GM19468 (cell line): ENCODE measurements around the gene TLX1.

ENCODE experiments used
- ATAC-seq: cut with Tn5 transposase; IDR thresholded peaks from one replicate; pipeline ENCODE4 v1.9.1; 2021; ENCODE audit warnings: mild to moderate bottlenecking, moderate library complexity, moderate number of reproducible peaks; ENCODE audit not compliant: unreplicated experiment; ENCODE audit errors: extremely low read depth

The TLX1 gene

GRCh38 chr10:101130984-101131961 is at the start of gene TLX1:
Gene TLX1, plus strand, starts transcription at chr10:101131300. Its CDS starts 242 bp downstream, at chr10:101131542.
- ATAC-seq: no peak

DNA sequence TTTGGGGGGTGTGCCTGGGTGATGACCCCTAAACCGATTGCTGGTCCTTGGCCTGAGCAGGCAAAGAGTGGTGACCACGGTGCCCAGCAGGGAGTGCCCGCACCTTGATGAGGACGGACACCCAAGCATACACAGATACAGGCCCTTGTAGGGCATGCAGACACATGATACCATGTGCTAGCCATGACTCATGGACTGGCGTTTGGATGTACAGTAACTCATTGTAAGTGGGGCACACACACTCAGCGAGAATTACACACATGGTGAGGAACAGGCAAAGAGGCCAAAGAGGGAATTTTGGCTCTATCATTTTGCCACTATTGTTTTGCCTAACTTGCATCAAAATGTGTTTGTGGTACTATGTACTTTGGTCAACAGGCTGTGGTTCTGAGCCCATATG is 45.3 kb upstream of the TLX1 start:
- ATAC-seq: no peak

DNA sequence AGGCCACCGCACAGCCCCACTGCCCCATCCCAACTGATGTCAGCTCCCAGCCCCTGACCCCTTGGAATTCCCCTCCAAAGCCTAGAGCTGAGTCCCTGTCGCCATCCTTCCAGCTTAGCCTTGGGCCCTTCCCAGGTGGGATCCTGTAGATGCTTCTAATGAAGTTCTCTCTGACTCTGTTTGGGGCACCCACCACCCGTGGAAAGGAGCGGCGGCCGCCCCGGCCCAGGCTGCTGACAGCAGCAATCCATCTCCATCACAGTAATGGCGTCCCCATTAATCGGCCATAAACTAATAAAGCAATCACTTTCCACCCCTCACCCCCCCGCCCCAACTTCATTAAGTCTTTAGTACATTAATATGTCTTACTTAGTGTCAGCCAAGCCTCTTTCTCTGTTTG is 43.7 kb upstream of the TLX1 start:
- no peak for ATAC-seq

GRCh38 chr10:101087965-101088364 is 43.1 kb upstream of the TLX1 start:
- no peak for ATAC-seq

DNA sequence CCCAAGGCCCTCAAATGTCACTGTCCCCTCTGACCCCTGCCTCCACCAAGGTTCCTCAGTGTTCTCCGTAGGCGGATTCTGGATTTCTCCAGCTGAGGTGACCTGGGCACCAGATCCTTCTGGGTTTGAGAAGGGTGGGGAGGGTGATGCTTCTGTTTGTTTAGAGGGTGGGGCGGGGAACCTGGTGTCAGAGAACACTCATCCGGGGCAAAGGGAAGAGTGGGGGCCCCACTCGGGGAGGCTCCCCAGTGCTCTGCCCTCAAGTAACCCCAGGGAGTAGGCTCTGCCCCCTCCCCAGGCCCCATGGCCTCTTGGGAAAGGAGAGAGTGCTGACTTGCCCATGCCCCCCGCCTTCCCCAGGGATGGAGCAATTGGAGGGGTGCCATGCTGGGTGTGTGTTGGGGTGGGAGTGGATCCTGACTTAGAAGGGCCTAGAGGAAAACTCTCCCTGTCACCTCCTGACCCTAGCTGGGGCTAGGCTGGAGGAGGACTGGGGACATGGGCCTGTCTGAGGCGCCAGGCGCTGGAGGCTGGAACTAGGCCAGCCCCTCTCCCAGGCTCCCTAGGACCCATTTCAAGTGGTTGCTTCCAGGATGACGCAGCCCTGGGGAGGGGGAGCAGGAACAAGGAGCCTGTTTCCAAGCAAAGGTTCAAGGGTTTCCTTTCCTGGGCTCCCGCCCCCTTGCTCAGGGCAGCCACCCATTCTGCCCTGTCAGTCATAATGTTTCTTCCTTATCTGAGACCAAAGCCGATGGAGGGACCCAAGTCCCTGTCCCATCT is 41.4 kb upstream of the TLX1 start:
- ATAC-seq: no peak

DNA sequence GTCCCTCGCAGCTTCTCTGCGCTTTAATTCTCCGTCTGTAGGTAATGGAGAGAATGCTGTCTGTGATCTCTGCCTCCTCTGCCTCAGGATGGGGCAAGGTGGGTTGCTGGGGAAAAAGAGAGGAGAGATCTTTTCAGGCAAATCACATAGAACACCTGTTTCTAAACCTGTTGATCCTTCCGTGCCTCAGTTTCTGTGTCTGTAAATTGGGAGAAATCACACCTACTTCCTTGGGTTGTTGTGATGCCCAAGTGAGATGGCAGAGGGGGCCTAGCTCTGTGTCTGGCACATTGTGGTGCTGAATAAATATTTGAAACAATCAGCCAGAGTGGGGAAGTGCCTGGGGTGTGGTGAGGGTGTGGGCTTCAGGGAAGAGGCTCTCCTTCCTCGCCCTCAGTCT is 40.5 kb upstream of the TLX1 start:
- no peak for ATAC-seq

- ATAC-seq: no peak
Observed at GRCh38 chr10:101091546-101092290, 39.4 kb upstream of the TLX1 start.

- no peak for ATAC-seq
Observed at GRCh38 chr10:101092881-101093354, 38.2 kb upstream of the TLX1 start.

DNA sequence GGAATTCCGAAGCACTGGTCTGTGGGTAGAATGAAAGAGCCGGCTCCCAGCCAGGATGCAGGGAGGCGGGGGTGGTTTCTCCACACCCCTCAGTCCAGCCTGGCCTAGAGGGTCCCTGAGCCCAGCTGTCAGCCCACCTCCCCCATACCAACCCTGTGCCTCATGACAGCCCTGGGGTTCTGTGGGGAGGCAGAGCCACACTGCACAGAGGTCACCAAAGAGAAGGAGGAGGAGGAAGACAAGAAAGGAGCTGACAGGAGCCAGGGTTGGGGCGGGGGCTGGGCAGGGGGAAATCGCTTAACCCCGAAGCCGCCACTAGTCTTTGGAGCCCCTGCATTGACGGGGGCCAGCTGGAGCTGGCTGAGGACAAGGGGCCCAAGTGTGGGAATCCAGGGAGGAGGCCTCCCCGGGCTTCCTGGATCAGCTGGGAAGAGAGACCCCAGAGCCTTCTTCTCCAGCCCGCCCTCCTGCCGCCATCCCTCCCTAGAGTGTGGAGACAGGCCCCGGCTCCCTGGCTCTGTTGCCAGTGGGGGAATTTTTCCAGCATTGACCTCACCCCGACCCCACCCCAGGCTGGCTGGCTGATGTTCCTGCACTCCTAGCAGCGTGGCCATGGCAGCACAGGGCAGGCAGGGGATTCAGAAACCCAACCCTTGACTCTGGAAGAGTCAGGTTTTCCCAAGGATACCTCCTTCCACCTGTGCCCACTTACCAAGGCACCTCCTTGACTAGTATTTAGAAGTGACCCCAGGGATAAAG is 36.8 kb upstream of the TLX1 start:
- no peak for ATAC-seq

- no peak for ATAC-seq
Observed at GRCh38 chr10:101095004-101095403, 36.1 kb upstream of the TLX1 start.

- no peak for ATAC-seq
Observed at GRCh38 chr10:101095550-101096213, 35.4 kb upstream of the TLX1 start.

- ATAC-seq: no peak
Observed at GRCh38 chr10:101096378-101096777, 34.7 kb upstream of the TLX1 start.

DNA sequence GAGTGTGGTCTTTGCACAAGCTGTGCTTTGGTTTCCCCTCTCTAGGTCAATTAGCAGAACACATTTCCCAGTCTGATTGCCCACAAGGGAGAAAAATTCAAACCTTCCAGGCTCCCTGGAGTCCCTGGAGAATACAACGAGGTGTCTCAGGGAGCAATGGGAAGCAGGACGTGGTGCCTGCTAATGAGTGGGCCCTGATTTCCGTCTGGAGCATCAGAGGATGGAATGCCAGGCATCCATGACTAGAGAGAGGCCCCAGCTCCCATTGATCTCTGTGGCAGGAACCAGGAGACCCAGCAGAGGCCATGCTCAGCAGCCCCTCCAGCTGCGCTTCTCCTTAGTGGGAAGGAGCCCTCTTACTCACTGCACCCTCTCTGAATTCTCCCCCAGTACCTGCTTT is 33.2 kb upstream of the TLX1 start:
- no peak for ATAC-seq

- ATAC-seq: no peak
Observed at GRCh38 chr10:101099901-101100300, 31.2 kb upstream of the TLX1 start.

GRCh38 chr10:101101372-101101881 is 29.7 kb upstream of the TLX1 start:
- ATAC-seq: no peak

- ATAC-seq: no peak
Observed at GRCh38 chr10:101103430-101103829, 27.7 kb upstream of the TLX1 start.

GRCh38 chr10:101106351-101106750 is 24.7 kb upstream of the TLX1 start:
- ATAC-seq: no peak

DNA sequence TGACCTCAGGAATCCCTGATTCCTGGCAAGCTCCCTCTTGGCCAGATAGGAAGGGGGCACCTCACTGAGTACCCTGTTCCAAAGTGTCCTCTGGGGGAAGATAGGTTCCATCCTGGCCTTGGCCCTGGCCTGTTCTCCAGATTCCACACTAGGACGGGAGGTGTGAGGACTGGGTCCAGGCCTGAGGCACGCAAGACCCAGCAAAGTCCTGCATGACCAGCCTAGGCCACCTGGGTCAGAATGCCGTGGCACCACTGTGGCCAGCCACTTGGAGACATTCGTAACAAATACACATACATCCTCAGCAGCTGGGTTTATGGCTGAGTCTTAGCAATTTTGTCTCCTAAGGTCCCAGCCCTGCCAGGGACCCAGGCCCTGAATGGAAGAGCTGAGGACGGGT is 23.3 kb upstream of the TLX1 start:
- ATAC-seq: no peak
